Activated CD4-positive, alpha-beta T cell treated with anti-CD3 and anti-CD28 coated beads, Interleukin-2, amount 10 ng/mL, durations not matched to agents 24 days and 14 days (primary cell): ENCODE data around the gene ENG. TPM values are rescaled to one million over a fixed set of nuclear protein-coding genes. Genes with fewer than 3 reads are reported as not detected.

ENCODE experiments used
- DNase-seq: peaks from one replicate; pipeline ENCODE4 v3.0.0; 2022
- H3K27ac Mint-ChIP-seq: one replicate; pipeline ENCODE4 v1.8.0; 2022; ENCODE audit warnings: mild to moderate bottlenecking, mixed read lengths
- H3K27me3 Mint-ChIP-seq: one replicate; pipeline ENCODE4 v1.8.0; 2022; ENCODE audit warnings: mixed read lengths
- H3K36me3 Mint-ChIP-seq: one replicate; pipeline ENCODE4 v1.8.0; 2022; ENCODE audit warnings: low read depth, mild to moderate bottlenecking, mixed read lengths
- H3K4me1 Mint-ChIP-seq: one replicate; pipeline ENCODE4 v1.8.0; 2021; ENCODE audit warnings: mixed read lengths
- H3K4me3 Mint-ChIP-seq: one replicate; pipeline ENCODE4 v1.8.0; 2022; ENCODE audit warnings: mild to moderate bottlenecking, moderate library complexity, mixed read lengths
- H3K9me3 Mint-ChIP-seq: one replicate; pipeline ENCODE4 v1.8.0; 2021; ENCODE audit warnings: mixed read lengths
- intact Hi-C: fragments of 100-400 bp; cut with micrococcal nuclease; formaldehyde crosslinking; loops from one replicate; pipeline ENCODE4 v1.15.1; 2023
- total RNA-seq: library from RNA; stranded (reverse); gene quantifications from 2 replicates; pipeline ENCODE4 v1.2.3, GENCODE V29; 2022

Gene ENG
- total RNA-seq, 1 donor from 2014 or later, result 29.9 TPM

GRCh38 chr9:127776924-127777289, 77.6 kb downstream of the ENG start:
- Mint-ChIP-seq H3K4me1 (peaks cover 43% of the 10 kb centered on the region), H3K36me3 (peaks cover 21% of the 10 kb centered on the region), H3K9me3 (no peaks in the 10 kb centered on the region), H3K4me3 (peak overlapping the region; percentile 98), H3K27ac (peak overlapping the region; percentile 98), H3K27me3 (no peaks in the 10 kb centered on the region)
- intact Hi-C loops, result loop anchor here (2.0 to 5.0 kb wide), 3 partner anchors 325 to 350 kb away; partner anchors contain the start of genes LRSAM1, PTGES2 and RPL12
- DNase-seq, result peak; percentile 76

- intact Hi-C loops, result loop anchor here (2.0 to 5.0 kb wide), 3 partner anchors 324 to 350 kb away; partner anchors contain the start of genes LRSAM1, PTGES2 and RPL12
- H3K27ac Mint-ChIP-seq, result peak overlapping the region; percentile 98
- H3K27me3 Mint-ChIP-seq, result no peaks in the 10 kb centered on the region
- peaks cover 43% of the 10 kb centered on the region for H3K4me1 Mint-ChIP-seq
- DNase-seq, result peak; percentile 93
- no peaks in the 10 kb centered on the region for H3K9me3 Mint-ChIP-seq
- H3K4me3 Mint-ChIP-seq, result peak overlapping the region; percentile 98
- H3K36me3 Mint-ChIP-seq, result peaks cover 24% of the 10 kb centered on the region
Observed at GRCh38 chr9:127776195-127776923, 78.1 kb downstream of the ENG start.

GRCh38 chr9:127773981-127774380, 80.5 kb downstream of the ENG start:
- no peak overlapping the region for H3K4me3 Mint-ChIP-seq
- peaks cover 32% of the 10 kb centered on the region for H3K36me3 Mint-ChIP-seq
- no peaks in the 10 kb centered on the region for H3K27me3 Mint-ChIP-seq
- H3K9me3 Mint-ChIP-seq, result no peaks in the 10 kb centered on the region
- DNase-seq, result no peak
- peaks cover 52% of the 10 kb centered on the region for H3K4me1 Mint-ChIP-seq
- intact Hi-C loops, result loop anchor here (5.0 kb wide), 1 partner anchor 162 kb away; the partner anchor contains the start of gene STXBP1
- peak overlapping the region; percentile 53 for H3K27ac Mint-ChIP-seq

GRCh38 chr9:127773272-127773671, 81.2 kb downstream of the ENG start:
- intact Hi-C loops, result loop anchor here (5.0 kb wide), 1 partner anchor 161 kb away; the partner anchor contains the start of gene STXBP1
- peaks cover 37% of the 10 kb centered on the region for H3K36me3 Mint-ChIP-seq
- H3K27ac Mint-ChIP-seq, result peak overlapping the region; percentile 63

GRCh38 chr9:127772603-127773002, 81.9 kb downstream of the ENG start:
- Mint-ChIP-seq H3K27me3 (no peaks in the 10 kb centered on the region), H3K36me3 (peaks cover 36% of the 10 kb centered on the region), H3K9me3 (no peaks in the 10 kb centered on the region), H3K4me3 (no peak overlapping the region), H3K4me1 (peaks cover 56% of the 10 kb centered on the region), H3K27ac (peak overlapping the region; percentile 63)
- no peak for DNase-seq
- intact Hi-C loops, result loop anchor here (5.0 kb wide), 1 partner anchor 160 kb away; the partner anchor contains the start of gene STXBP1

More at GRCh38 chr9:127773272-127773671, 81.2 kb downstream of the ENG start:
- Mint-ChIP-seq H3K4me3 (no peak overlapping the region), H3K9me3 (no peaks in the 10 kb centered on the region), H3K4me1 (peaks cover 55% of the 10 kb centered on the region), H3K27me3 (no peaks in the 10 kb centered on the region)
- DNase-seq, result no peak

- H3K27ac Mint-ChIP-seq, result peak overlapping the region; percentile 94
Observed at GRCh38 chr9:127771570-127772189, 82.8 kb downstream of the ENG start.

GRCh38 chr9:127770905-127771569, 83.4 kb downstream of the ENG start:
- Mint-ChIP-seq H3K27me3 (no peaks in the 10 kb centered on the region), H3K27ac (peak overlapping the region; percentile 94), H3K4me1 (peaks cover 58% of the 10 kb centered on the region), H3K9me3 (no peaks in the 10 kb centered on the region), H3K36me3 (peaks cover 44% of the 10 kb centered on the region), H3K4me3 (peak overlapping the region; percentile 93)
- intact Hi-C loops, result loop anchor here (1.0 to 5.0 kb wide), 5 partner anchors 14 to 159 kb away; partner anchors contain the start of genes FPGS, PTRH1, STXBP1 and TOR2A
- DNase-seq, result peak; percentile 99

More at GRCh38 chr9:127771570-127772189, 82.8 kb downstream of the ENG start:
- H3K4me1 Mint-ChIP-seq, result peaks cover 59% of the 10 kb centered on the region
- H3K36me3 Mint-ChIP-seq, result peaks cover 39% of the 10 kb centered on the region
- intact Hi-C loops, result loop anchor here (1.0 to 5.0 kb wide), 5 partner anchors 14 to 159 kb away; partner anchors contain the start of genes FPGS, PTRH1, STXBP1 and TOR2A
- no peaks in the 10 kb centered on the region for H3K9me3 Mint-ChIP-seq
- H3K27me3 Mint-ChIP-seq, result no peaks in the 10 kb centered on the region
- no peak for DNase-seq
- H3K4me3 Mint-ChIP-seq, result peak overlapping the region; percentile 93

GRCh38 chr9:127770583-127770904, 83.9 kb downstream of the ENG start:
- peak overlapping the region; percentile 94 for H3K27ac Mint-ChIP-seq
- H3K4me1 Mint-ChIP-seq, result peaks cover 60% of the 10 kb centered on the region
- no peaks in the 10 kb centered on the region for H3K9me3 Mint-ChIP-seq
- intact Hi-C loops, result loop anchor here (2.0 to 5.0 kb wide), 3 partner anchors 32 to 158 kb away; partner anchors contain the start of genes FPGS, PTRH1 and STXBP1
- DNase-seq, result no peak
- H3K27me3 Mint-ChIP-seq, result no peaks in the 10 kb centered on the region
- peaks cover 44% of the 10 kb centered on the region for H3K36me3 Mint-ChIP-seq
- H3K4me3 Mint-ChIP-seq, result peak overlapping the region; percentile 93

GRCh38 chr9:127769929-127770582, 84.4 kb downstream of the ENG start:
- DNase-seq, result peak; percentile 71
- peaks cover 63% of the 10 kb centered on the region for H3K4me1 Mint-ChIP-seq
- peak overlapping the region; percentile 93 for H3K4me3 Mint-ChIP-seq
- no peaks in the 10 kb centered on the region for H3K27me3 Mint-ChIP-seq
- H3K9me3 Mint-ChIP-seq, result no peaks in the 10 kb centered on the region
- peak overlapping the region; percentile 94 for H3K27ac Mint-ChIP-seq
- H3K36me3 Mint-ChIP-seq, result peaks cover 48% of the 10 kb centered on the region
- intact Hi-C loops, result loop anchor here (2.0 to 5.0 kb wide), 3 partner anchors 33 to 158 kb away; partner anchors contain the start of genes FPGS, PTRH1 and STXBP1

GRCh38 chr9:127769101-127769500, 85.4 kb downstream of the ENG start:
- Mint-ChIP-seq H3K36me3 (peaks cover 50% of the 10 kb centered on the region), H3K27ac (peak overlapping the region; percentile 84), H3K4me1 (peaks cover 67% of the 10 kb centered on the region), H3K9me3 (no peaks in the 10 kb centered on the region), H3K4me3 (peak overlapping the region; percentile 68), H3K27me3 (no peaks in the 10 kb centered on the region)
- DNase-seq, result no peak
- intact Hi-C loops, result no loop called here

GRCh38 chr9:127768698-127769097, 85.8 kb downstream of the ENG start:
- peak overlapping the region; percentile 84 for H3K27ac Mint-ChIP-seq
- H3K36me3 Mint-ChIP-seq, result peaks cover 50% of the 10 kb centered on the region
- no peak for DNase-seq
- H3K4me3 Mint-ChIP-seq, result peak overlapping the region; percentile 68
- intact Hi-C loops, result no loop called here
- no peaks in the 10 kb centered on the region for H3K9me3 Mint-ChIP-seq
- peaks cover 68% of the 10 kb centered on the region for H3K4me1 Mint-ChIP-seq
- H3K27me3 Mint-ChIP-seq, result no peaks in the 10 kb centered on the region

GRCh38 chr9:127767909-127768331, 86.5 kb downstream of the ENG start:
- intact Hi-C loops, result no loop called here
- H3K9me3 Mint-ChIP-seq, result no peaks in the 10 kb centered on the region
- peaks cover 50% of the 10 kb centered on the region for H3K36me3 Mint-ChIP-seq

GRCh38 chr9:127767410-127767809, 87.0 kb downstream of the ENG start:
- Mint-ChIP-seq H3K27me3 (no peaks in the 10 kb centered on the region), H3K27ac (peak overlapping the region; percentile 88), H3K4me1 (peaks cover 73% of the 10 kb centered on the region), H3K9me3 (no peaks in the 10 kb centered on the region), H3K4me3 (peak overlapping the region; percentile 77), H3K36me3 (peaks cover 53% of the 10 kb centered on the region)
- intact Hi-C loops, result no loop called here
- peak; percentile 80 for DNase-seq

More at GRCh38 chr9:127767909-127768331, 86.5 kb downstream of the ENG start:
- Mint-ChIP-seq H3K4me1 (peaks cover 70% of the 10 kb centered on the region), H3K4me3 (peak overlapping the region; percentile 77), H3K27me3 (no peaks in the 10 kb centered on the region), H3K27ac (peak overlapping the region; percentile 88)
- no peak for DNase-seq
